ENCODE data around the gene RNF125.
"Not testable (repeated sequence)": the region's sequence is repeated elsewhere in the genome, so short reads cannot be mapped to it uniquely, and the experiment has no call there.

The RNF125 gene

GRCh38 chr18:32026491-32027086, 8.0 kb downstream of the RNF125 start:
- DNase-seq = no peak

- DNase-seq = no peak
Observed at GRCh38 chr18:32029558-32029957, 10.9 kb downstream of the RNF125 start.

DNA sequence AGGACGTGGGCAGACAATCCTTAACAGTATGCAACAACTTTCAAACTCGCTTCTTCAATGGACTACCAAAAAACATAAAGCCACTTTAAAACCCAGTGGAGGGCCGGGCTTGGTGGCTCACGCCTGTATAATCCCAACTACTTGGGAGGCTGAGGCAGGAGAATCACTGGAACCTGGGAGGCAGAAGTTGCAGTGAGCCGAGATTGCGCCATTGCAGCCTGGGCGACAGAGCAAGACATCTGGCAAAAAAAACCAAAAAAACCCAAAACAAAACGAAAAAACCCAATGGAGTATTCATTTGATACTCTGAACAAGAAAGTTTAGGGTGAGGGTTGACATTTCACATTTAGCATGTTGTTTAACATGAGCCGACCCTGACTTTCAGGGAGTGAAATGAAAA, 14.0 kb downstream of the RNF125 start:
- no peak for DNase-seq

- DNase-seq = no peak
Observed at GRCh38 chr18:32036506-32037180, 18.0 kb downstream of the RNF125 start.

- no peak for DNase-seq
Observed at GRCh38 chr18:32037616-32038015, 19.0 kb downstream of the RNF125 start.

DNA sequence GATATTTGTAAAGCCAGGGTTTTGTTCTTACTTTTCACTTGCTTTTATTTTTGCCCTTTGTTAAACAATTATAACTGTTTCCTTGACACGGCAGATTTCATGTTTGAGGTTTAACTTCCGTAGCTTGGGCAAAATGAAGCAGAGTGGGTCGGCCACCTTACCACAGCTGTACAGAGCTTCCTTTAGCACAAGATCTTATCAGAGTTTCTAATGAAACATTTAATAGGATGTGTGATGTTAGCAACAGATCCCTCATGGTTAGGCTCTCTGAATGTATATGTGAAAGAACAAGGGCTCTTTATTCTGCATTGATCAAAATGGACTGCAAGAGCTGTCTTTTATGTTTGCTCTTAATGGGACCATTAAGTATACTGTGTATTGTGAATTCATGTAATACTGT, 22.3 kb downstream of the RNF125 start:
- no peak for DNase-seq

GRCh38 chr18:32042337-32042736, 23.7 kb downstream of the RNF125 start:
- peak; percentile 55 for DNase-seq

- peak; percentile 62 for DNase-seq
Observed at GRCh38 chr18:32048507-32049091, 30.0 kb downstream of the RNF125 start.

GRCh38 chr18:32049393-32050171, 31.0 kb downstream of the RNF125 start:
- DNase-seq = peak; percentile 10

DNA sequence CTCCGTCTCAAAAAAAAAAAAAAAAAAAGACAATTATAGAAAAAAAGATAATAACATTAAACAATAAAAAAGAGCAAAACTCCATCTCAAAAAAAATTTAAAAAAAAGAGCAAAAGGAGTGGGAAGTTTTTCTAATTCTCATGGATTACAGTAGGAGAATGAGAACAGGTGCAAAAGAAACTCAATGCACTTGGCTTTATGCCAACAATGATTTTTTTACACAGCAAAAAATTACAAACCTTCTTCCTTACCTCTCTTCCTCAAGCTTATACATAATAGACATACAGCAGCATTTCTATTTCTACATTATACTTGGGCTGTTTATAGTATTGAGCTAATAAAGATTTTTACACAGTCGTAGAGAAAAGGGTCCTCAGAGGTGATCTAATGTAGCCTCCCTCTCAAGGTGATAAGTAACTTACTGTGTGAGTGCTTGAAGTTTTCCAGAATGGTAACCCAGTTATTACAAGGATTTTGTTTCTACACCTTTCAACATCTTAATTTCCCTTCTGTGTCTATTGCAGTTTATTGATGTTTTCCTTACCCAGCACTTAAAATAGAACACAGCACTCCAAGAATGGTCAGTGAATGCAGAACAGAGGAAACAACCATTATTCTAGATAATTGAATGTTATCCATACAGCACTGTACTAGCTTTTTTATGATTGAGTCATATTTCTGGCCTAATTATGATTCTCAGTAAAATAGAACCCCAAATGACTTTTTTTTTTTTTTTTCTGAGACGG, 38.2 kb downstream of the RNF125 start:
- no peak for DNase-seq

GRCh38 chr18:32057624-32058165, 39.1 kb downstream of the RNF125 start:
- DNase-seq = no peak

- no peak for DNase-seq
Observed at GRCh38 chr18:32060026-32060425, 41.4 kb downstream of the RNF125 start.

DNA sequence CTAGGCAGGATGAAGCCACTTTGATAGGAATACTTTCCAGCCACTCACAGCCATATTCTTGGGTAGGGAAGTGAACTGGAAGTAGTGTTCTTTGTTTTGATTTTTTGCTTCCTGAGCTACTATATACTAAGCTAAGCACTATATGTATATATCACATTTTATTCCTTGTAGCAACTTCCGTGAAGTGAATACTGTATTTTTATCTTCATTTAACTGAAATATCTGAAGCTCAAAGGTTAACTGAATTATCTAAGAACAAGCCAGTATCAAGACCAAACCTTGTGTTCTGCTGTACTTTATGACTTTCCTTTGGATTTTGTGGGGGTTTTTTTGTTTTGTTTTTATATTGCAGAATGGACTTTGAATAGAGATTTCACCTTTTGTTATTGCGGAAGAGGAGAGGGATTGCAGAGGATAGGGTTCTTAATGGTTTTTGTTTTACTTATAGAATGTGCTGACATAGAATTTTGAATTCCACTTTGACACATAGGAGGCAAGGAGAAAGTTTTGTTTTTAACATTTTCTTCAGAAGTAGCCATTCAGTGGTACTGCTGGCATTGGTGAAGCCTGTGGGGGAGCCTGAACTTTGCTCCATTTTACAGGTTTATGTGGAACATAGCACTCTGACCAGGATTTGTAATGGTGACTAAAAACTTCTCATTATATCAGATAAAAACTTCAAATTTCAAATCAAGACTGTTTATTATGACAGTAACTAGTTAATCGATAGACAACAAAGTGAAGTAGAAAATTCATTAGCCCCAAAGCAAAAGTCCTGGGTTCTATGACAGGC, 48.9 kb downstream of the RNF125 start:
- DNase-seq = no peak

- DNase-seq = no peak
Observed at GRCh38 chr18:32072321-32072720, 53.7 kb downstream of the RNF125 start.

DNA sequence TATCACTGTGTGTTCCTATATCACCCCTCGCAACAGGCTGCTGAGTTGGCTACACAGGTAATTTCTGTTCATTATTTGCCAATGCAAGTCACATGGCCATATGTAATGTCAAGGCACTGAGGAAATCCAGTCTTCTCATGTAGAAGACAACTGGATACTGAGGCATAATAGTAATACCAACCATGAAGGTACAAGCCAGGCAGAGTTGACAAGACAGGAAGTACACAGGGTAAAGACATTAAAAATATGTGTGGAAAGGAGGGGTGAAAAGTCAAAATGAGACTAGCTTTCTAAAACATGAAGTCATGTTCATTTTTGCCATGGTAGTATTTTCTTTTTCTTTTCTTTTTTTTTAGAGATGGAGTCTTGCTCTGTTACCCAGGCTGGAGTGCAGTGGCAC, 55.6 kb downstream of the RNF125 start:
- DNase-seq = no peak

DNA sequence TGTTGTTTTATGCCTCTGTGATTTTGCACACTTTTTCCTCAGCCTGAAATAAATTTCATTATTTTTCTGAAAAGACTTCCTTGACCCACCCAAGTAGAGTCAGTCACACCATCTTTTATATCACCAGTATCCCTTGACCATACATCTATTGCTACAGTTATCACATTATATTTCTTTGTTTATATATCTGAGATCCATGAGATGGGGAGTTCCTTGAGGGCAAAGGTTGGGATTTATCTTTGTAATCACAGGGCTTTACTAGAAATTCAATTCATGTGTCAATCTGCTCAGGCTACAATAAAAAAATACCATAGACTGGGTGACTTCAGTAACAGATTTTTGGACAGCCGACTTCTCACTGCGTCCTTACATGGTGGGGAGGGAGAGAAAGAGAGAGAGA, 60.2 kb downstream of the RNF125 start:
- DNase-seq = no peak

GRCh38 chr18:32081881-32082280, 63.3 kb downstream of the RNF125 start:
- no peak for DNase-seq

DNA sequence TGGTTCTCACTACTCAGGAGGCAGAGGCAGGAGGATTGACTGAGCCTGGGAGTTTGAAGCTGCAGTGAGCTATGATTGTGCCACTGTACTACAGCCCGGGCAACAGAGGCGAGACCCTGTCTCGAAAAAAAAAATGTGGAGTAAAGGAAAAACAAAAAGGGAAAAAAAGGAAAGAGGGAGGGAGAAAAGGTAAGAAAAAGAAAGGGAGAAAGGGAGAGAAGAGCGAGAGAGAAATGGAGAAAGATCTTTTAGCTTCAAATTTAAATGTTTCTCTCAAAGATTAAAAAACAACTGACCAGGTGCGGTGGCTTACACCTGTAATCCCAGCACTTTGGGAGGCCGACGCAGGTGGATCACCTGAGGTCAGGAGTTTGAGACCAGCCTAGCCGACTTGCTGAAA, 65.2 kb downstream of the RNF125 start:
- no peak for DNase-seq

DNA sequence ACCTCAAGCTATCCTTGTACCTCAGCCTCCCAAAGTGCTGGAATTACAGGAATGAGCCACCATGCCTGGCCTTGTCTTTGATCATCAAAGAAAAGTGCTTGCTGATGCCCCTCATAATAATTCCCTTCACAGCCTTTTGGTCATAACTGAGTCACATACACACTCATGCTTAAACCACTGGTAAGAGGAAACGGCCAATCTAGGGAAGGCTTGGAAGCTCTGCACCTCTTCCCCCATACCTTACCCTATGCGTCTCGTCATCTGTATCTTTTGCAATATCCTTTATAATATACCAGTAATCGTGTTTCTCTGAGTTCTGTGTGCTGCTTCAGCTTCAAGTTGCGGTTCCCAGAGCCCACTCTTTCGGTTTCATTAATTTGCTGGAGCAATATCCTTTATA, 68.3 kb downstream of the RNF125 start:
- peak; percentile 17 for DNase-seq

DNA sequence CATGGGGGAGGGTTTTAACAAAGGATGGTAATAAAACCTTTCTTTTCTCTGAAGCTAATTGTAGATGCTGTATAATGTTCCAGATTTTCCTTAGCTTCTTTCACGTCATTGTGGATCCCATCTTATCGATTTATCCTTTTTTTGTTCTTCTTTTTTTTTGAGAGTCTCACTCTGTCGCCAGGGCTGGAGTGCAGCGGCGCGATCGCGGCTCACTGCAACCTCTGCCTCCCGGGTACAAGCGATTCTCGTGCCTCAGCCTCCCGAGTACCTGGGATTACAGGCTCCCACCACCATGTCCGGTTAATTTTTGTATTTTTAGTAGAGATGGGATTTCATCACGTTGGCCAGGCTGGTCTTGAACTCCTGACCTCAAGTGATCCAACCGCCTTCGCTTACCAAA, 72.2 kb downstream of the RNF125 start:
- not testable (repeated sequence) for DNase-seq

- DNase-seq = no peak
Observed at GRCh38 chr18:32091325-32091723, 72.7 kb downstream of the RNF125 start.

Measured in SIG-M5 (cell line).